Measurements from ENCODE around the gene SLC26A6. TPM values are rescaled to one million over a fixed set of nuclear protein-coding genes. Genes with fewer than 3 reads are reported as not detected.

SLC26A6 gene
- total and polyA plus RNA-seq, 2 of the 13 experiments (the other 11 are each of a cell fraction or from before 2014, with no cell fraction given): 40.7 to 184 TPM

- TF ChIP-seq BCL6 (CRISPR knock-in tag; IDR thresholded peaks at IDR 0.05) (peak; percentile 96), MYNN (CRISPR knock-in tag; IDR thresholded peaks at IDR 0.05; ENCODE audit: low read depth) (peak; percentile 99), ZKSCAN8 (CRISPR knock-in tag; IDR thresholded peaks at IDR 0.05; ENCODE audit: borderline replicate concordance) (peak; percentile 99), ZSCAN12 (CRISPR knock-in tag; IDR thresholded peaks at IDR 0.05) (peak; percentile 100), ISX (CRISPR knock-in tag; conservative IDR thresholded peaks at IDR 0.05) (peak; percentile 100), CREB1 (IDR thresholded peaks at IDR 0.05) (no peak), CREB1 (CRISPR knock-in tag; IDR thresholded peaks at IDR 0.05) (no peak), ZNF230 (CRISPR knock-in tag; IDR thresholded peaks at IDR 0.05) (peak; percentile 100), STAT6 (CRISPR knock-in tag; IDR thresholded peaks at IDR 0.05; ENCODE audit: borderline replicate concordance) (peak; percentile 98), ZNF629 (CRISPR knock-in tag; conservative IDR thresholded peaks at IDR 0.05) (peak; percentile 87), THAP8 (CRISPR knock-in tag; IDR thresholded peaks at IDR 0.05; ENCODE audit: borderline replicate concordance) (peak; percentile 100), THAP11 (CRISPR knock-in tag; IDR thresholded peaks at IDR 0.05) (peak; percentile 92), AKNA (CRISPR knock-in tag; IDR thresholded peaks at IDR 0.05; ENCODE audit: borderline replicate concordance) (peak; percentile 100), CCAR2 (optimal IDR thresholded peaks at IDR 0.05; ENCODE audit: low read depth, low read length) (no peak), ADNP (CRISPR knock-in tag; IDR thresholded peaks at IDR 0.05) (peak; percentile 91), ZNF431 (CRISPR knock-in tag; IDR thresholded peaks at IDR 0.05; ENCODE audit: borderline replicate concordance, low read depth) (peak; percentile 100), HDAC6 (IDR thresholded peaks at IDR 0.05; ENCODE audit: low read depth, low read length) (no peak)
- TF ChIP-seq, protein P1, sequence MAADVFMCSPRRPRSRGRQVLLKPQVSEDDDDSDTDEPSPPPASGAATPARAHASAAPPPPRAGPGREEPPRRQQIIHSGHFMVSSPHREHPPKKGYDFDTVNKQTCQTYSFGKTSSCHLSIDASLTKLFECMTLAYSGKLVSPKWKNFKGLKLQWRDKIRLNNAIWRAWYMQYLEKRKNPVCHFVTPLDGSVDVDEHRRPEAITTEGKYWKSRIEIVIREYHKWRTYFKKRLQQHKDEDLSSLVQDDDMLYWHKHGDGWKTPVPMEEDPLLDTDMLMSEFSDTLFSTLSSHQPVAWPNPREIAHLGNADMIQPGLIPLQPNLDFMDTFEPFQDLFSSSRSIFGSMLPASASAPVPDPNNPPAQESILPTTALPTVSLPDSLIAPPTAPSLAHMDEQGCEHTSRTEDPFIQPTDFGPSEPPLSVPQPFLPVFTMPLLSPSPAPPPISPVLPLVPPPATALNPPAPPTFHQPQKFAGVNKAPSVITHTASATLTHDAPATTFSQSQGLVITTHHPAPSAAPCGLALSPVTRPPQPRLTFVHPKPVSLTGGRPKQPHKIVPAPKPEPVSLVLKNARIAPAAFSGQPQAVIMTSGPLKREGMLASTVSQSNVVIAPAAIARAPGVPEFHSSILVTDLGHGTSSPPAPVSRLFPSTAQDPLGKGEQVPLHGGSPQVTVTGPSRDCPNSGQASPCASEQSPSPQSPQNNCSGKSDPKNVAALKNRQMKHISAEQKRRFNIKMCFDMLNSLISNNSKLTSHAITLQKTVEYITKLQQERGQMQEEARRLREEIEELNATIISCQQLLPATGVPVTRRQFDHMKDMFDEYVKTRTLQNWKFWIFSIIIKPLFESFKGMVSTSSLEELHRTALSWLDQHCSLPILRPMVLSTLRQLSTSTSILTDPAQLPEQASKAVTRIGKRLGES (CRISPR knock-in tag; IDR thresholded peaks at IDR 0.05; ENCODE audit: borderline replicate concordance): peak; percentile 100
Measured at GRCh38 chr3:48661501-48662144, 26.4 kb upstream of the SLC26A6 start (continued).

All from HepG2 (cell line).